Osteoblast (primary cell): Measurements from ENCODE around the gene HAUS5. TPM values are rescaled to one million over a fixed set of nuclear protein-coding genes. Genes with fewer than 3 reads are reported as not detected.

Experiments
- DNase-seq: peaks from one replicate; pipeline ENCODE4 v3.0.0; 2011; ENCODE audit warnings: low spot score, mixed read lengths; ENCODE audit not compliant: insufficient read length; ENCODE audit errors: missing footprints
- H2AFZ ChIP-seq: 2 replicates; pipeline ENCODE4 v1.6.0; 2011; ENCODE audit warnings: mild to moderate bottlenecking, low read length
- H3K27ac ChIP-seq: 2 replicates; pipeline ENCODE4 v1.5.1; 2011; ENCODE audit warnings: mild to moderate bottlenecking, low read depth, low read length, moderate library complexity
- H3K27me3 ChIP-seq: 2 replicates; pipeline ENCODE4 v1.6.0; 2012; ENCODE audit warnings: mild to moderate bottlenecking, control low read depth, inconsistent platforms, low read length, moderate library complexity; ENCODE audit not compliant: insufficient read depth
- H3K36me3 ChIP-seq: 2 replicates; pipeline ENCODE4 v1.5.1; 2011; ENCODE audit warnings: mild to moderate bottlenecking, low read length, control low read depth, moderate library complexity; ENCODE audit not compliant: insufficient read depth
- H3K4me1 ChIP-seq: 2 replicates; pipeline ENCODE4 v1.5.1; 2011; ENCODE audit warnings: mild to moderate bottlenecking, low read length, control low read depth, moderate library complexity; ENCODE audit not compliant: insufficient read depth
- H3K4me2 ChIP-seq: 2 replicates; pipeline ENCODE4 v1.6.0; 2011; ENCODE audit warnings: mild to moderate bottlenecking, low read length; ENCODE audit not compliant: insufficient read depth
- H3K4me3 ChIP-seq: fragments of 200-600 bp; sonication (generic); 3 replicates; pipeline ENCODE4 v1.5.1; 2012; ENCODE audit warnings: mild to moderate bottlenecking, low read length, inconsistent platforms; ENCODE audit not compliant: insufficient read depth
- H3K79me2 ChIP-seq: 2 replicates; pipeline ENCODE4 v1.6.0; 2012; ENCODE audit warnings: mild to moderate bottlenecking, low read length, control low read depth, inconsistent platforms; ENCODE audit not compliant: insufficient read depth
- H3K9me3 ChIP-seq: 2 replicates; pipeline ENCODE4 v1.5.1; 2011; ENCODE audit warnings: low read depth, low read length, control low read depth
- H4K20me1 ChIP-seq: 2 replicates; pipeline ENCODE4 v1.6.0; 2012; ENCODE audit warnings: mild to moderate bottlenecking, low read length, control low read depth; ENCODE audit not compliant: insufficient read depth
- total RNA-seq: library from RNA; depleted of rRNA; stranded (reverse); fragments of >200 nt; gene quantifications from 2 replicates; pipeline ENCODE4 v1.2.3, GENCODE V29; 2012
- TF ChIP-seq, protein P1 (sequence below): IDR thresholded peaks from 2 replicates; pipeline ENCODE4 v1.5.1; 2011; ENCODE audit warnings: mild to moderate bottlenecking, low read depth, low read length, moderate library complexity; ENCODE audit errors: extremely low read depth

HAUS5 gene
- total RNA-seq, 1 donor = 4.7 TPM

DNA sequence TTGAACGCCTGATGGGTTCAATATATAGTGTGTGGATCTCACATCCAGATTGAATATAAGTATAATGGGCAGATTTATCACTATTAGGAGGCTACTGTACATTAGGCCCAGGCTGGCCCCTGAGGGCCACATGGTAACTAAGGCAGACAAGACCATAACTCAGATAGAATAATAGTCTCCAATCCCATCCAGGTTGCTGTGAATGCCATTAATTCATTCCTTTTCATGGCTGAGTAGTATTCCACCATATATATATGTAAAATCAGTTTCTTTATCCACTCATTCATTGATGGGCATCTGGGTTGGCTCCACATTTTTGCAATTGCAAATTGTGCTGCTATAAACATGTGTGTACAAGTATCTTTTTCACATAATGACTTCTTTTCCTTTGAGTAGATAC is 34.6 kb upstream of the HAUS5 start:
- no peaks in the 10 kb centered on the region for H3K4me1 ChIP-seq
- H3K27ac ChIP-seq = no peak overlapping the region
- no peak for DNase-seq
- no peak overlapping the region for H3K4me3 ChIP-seq
- H3K36me3 ChIP-seq = no peaks in the 10 kb centered on the region
- peaks cover 4% of the 10 kb centered on the region for H3K9me3 ChIP-seq
- H3K79me2 ChIP-seq = no peaks in the 10 kb centered on the region
- H4K20me1 ChIP-seq = no peaks in the 10 kb centered on the region
- H3K4me2 ChIP-seq = no peak overlapping the region
- no peaks in the 10 kb centered on the region for H3K27me3 ChIP-seq
- no peak overlapping the region for H2AFZ ChIP-seq
- TF ChIP-seq, protein P1, sequence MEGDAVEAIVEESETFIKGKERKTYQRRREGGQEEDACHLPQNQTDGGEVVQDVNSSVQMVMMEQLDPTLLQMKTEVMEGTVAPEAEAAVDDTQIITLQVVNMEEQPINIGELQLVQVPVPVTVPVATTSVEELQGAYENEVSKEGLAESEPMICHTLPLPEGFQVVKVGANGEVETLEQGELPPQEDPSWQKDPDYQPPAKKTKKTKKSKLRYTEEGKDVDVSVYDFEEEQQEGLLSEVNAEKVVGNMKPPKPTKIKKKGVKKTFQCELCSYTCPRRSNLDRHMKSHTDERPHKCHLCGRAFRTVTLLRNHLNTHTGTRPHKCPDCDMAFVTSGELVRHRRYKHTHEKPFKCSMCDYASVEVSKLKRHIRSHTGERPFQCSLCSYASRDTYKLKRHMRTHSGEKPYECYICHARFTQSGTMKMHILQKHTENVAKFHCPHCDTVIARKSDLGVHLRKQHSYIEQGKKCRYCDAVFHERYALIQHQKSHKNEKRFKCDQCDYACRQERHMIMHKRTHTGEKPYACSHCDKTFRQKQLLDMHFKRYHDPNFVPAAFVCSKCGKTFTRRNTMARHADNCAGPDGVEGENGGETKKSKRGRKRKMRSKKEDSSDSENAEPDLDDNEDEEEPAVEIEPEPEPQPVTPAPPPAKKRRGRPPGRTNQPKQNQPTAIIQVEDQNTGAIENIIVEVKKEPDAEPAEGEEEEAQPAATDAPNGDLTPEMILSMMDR = no peak

DNA sequence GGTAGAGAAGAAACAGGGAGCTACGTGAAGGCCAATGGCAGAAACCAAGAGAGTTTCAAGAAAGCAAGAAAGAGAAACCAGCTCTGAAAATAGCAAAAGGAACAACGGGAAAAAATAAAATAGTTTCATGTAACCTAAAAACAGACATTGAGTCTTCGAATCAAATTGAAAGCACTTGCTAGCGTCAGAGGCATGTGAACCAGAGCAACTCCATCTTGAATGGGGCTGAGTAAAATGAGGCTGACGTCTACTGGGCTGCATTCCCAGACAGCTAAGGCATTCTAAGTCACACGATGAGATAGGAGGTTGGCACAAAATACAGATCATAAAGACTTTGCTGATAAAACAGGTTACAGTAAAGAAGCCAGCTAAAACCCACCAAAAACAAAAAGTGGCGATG is 33.8 kb upstream of the HAUS5 start:
- no peaks in the 10 kb centered on the region for H3K4me1 ChIP-seq
- H3K27ac ChIP-seq = no peak overlapping the region
- peaks cover 4% of the 10 kb centered on the region for H3K9me3 ChIP-seq
- H2AFZ ChIP-seq = no peak overlapping the region
- no peaks in the 10 kb centered on the region for H3K79me2 ChIP-seq
- H4K20me1 ChIP-seq = no peaks in the 10 kb centered on the region
- H3K27me3 ChIP-seq = no peaks in the 10 kb centered on the region
- H3K4me3 ChIP-seq = no peak overlapping the region
- DNase-seq = no peak
- no peak overlapping the region for H3K4me2 ChIP-seq
- TF ChIP-seq, protein P1 = no peak
- no peaks in the 10 kb centered on the region for H3K36me3 ChIP-seq

DNA sequence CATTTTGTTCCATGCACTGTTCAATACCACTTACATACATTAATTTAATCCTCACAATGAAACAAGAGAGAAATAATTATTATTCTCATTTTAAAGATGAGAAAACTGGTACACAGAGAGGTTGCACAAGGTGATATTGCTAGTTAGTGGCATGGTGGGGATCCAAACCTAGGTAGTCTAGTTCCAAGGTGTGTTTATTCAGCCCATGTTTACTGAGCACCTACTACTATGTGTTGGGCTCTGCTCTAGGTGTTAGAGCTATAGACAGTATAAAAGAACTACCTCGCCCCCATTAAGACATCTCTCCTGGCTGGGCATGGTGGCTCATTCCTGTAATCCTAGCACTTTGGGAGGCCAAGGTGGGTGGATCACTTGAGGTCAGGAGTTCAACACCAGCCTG is 29.8 kb upstream of the HAUS5 start:
- Histone ChIP-seq H3K36me3 (no peaks in the 10 kb centered on the region), H3K27ac (no peak overlapping the region), H3K4me3 (no peak overlapping the region), H4K20me1 (no peaks in the 10 kb centered on the region), H3K4me1 (no peaks in the 10 kb centered on the region), H3K27me3 (peaks cover 9% of the 10 kb centered on the region), H3K4me2 (no peak overlapping the region), H2AFZ (no peak overlapping the region), H3K79me2 (no peaks in the 10 kb centered on the region), H3K9me3 (no peaks in the 10 kb centered on the region)
- TF ChIP-seq, protein P1 = no peak
- no peak for DNase-seq

DNA sequence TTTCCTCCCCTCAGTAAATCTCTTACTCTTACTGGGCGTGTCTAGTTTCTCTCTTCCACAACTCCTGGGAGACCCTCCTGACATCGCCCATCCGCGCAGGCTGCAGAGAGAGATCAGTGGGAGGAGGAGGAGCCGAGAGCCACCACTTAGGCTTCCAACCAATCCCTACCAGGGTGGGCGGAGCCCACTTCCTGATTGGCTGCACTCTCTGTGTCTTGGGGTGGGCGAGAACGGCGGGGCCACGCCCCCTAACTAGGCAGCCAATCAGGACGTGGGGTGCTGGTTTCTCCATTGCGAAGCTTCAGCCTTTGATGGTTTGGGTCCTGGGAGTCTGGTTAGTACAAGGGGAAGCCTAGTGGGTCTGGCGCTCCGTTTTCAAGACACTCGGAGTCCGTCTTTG is 26.7 kb upstream of the HAUS5 start, which contains the start of gene PMIS2:
Gene PMIS2 (plus strand): TSS at position 326 of the 400 bp plus-strand sequence. CDS start 87 bp downstream, outside the sequence.
- no peaks in the 10 kb centered on the region for H3K36me3 ChIP-seq
- H3K4me3 ChIP-seq = no peak within 1 kb of the TSS
- H2AFZ ChIP-seq = no peak within 1 kb of the TSS
- DNase-seq = no peak
- H4K20me1 ChIP-seq = no peaks in the 10 kb centered on the region
- TF ChIP-seq, protein P1 = no peak
- no peaks in the 10 kb centered on the region for H3K9me3 ChIP-seq
- H3K27ac ChIP-seq = no peak within 1 kb of the TSS
- H3K27me3 ChIP-seq = peaks cover 9% of the 10 kb centered on the region
- no peaks in the 10 kb centered on the region for H3K79me2 ChIP-seq
- no peak within 1 kb of the TSS for H3K4me2 ChIP-seq
- H3K4me1 ChIP-seq = no peaks in the 10 kb centered on the region
